Lung (tissue), 12 donors: ENCODE measurements around the gene RERE. TPM values are rescaled to one million over a fixed set of nuclear protein-coding genes. Genes with fewer than 3 reads are reported as not detected.

Source experiments
- ATAC-seq: fragments of 200-7000 bp; cut with Tn5 transposase; one replicate; pipeline ENCODE4 v1.9.1; 2020; ENCODE audit warnings: moderate number of reproducible peaks; ENCODE audit not compliant: insufficient read depth, low FRiP score
- DNase-seq, 3 donors: peaks; one replicate each; pipeline ENCODE4 v3.0.0-alpha.2; 2013 to 2017
- H3K27ac ChIP-seq, 2 donors: one replicate each; pipeline ENCODE4 v1.5.1; 2013; ENCODE audit warnings: mild to moderate bottlenecking in 2 of 2, moderate library complexity in 2 of 2, control low read depth in 1 of 2, inconsistent platforms in 1 of 2, low read depth in 1 of 2, low read length in 1 of 2
- H3K27me3 ChIP-seq, 3 donors: one replicate each; pipeline ENCODE4 v1.5.1; 2013; ENCODE audit warnings: low read length in 2 of 3; ENCODE audit not compliant: control insufficient read depth in 3 of 3, insufficient read depth in 3 of 3
- H3K36me3 ChIP-seq, 4 donors: one replicate each; pipeline ENCODE4 v1.5.1; 2013; ENCODE audit warnings: low read length in 4 of 4, mild to moderate bottlenecking in 1 of 4, moderate library complexity in 1 of 4; ENCODE audit not compliant: control insufficient read depth in 4 of 4, insufficient read depth in 4 of 4
- H3K4me1 ChIP-seq, 5 donors: one replicate each; pipeline ENCODE4 v1.5.1; 2013; ENCODE audit warnings: low read length in 5 of 5, mild to moderate bottlenecking in 2 of 5, moderate library complexity in 1 of 5; ENCODE audit not compliant: control insufficient read depth in 5 of 5, insufficient read depth in 5 of 5
- H3K4me3 ChIP-seq: one replicate; pipeline ENCODE4 v1.5.1; 2013; ENCODE audit warnings: mild to moderate bottlenecking, control low read depth, moderate library complexity
- H3K9ac ChIP-seq, 2 donors: one replicate each; pipeline ENCODE4 v1.5.1; 2013; ENCODE audit warnings: low read length in 2 of 2, control low read depth in 1 of 2; ENCODE audit not compliant: insufficient read depth in 1 of 2
- H3K9me3 ChIP-seq, 4 donors: one replicate each; pipeline ENCODE4 v1.5.1; 2013; ENCODE audit warnings: low read length in 3 of 4, mild to moderate bottlenecking in 1 of 4, moderate library complexity in 1 of 4; ENCODE audit not compliant: control insufficient read depth in 4 of 4, insufficient read depth in 3 of 4
- CTCF ChIP-seq: IDR thresholded peaks from 2 replicates; pipeline ENCODE4 v1.5.1; 2012; ENCODE audit warnings: mild to moderate bottlenecking; ENCODE audit errors: control extremely low read depth, extremely low read depth
- WGBS, 2 donors: extraction: QIAGEN DNeasy Blood & Tissue Kit; methylation state at CpG; one replicate each; pipeline ENCODE4 v1.1.7; 2013; 5-methylcytosine and 5-hydroxymethylcytosine counted together
- polyA plus RNA-seq, 2 donors: library from polyadenylated mRNA; stranded (reverse); fragments of 200-250 nt; gene quantifications; one replicate each; pipeline ENCODE4 v1.2.1, GENCODE V29; 2013
- total RNA-seq, 2 donors: library from RNA; depleted of rRNA in 1 of 2; stranded (reverse); fragments of >200 nt in 1 of 2; gene quantifications; one replicate each; pipeline ENCODE4 v1.2.1, GENCODE V29; 2014 to 2021
- donor health status: control.
- donor health status: control.
- donor health status: Bipolar disorder and iron deficiency.
- donor health status: healthy.
- donor health status: DM: yes; HTN: yes; CAD: no.

RERE gene
- total and polyA plus RNA-seq, 4 donors, result 21.7 to 207 (median 57.5) TPM

DNA sequence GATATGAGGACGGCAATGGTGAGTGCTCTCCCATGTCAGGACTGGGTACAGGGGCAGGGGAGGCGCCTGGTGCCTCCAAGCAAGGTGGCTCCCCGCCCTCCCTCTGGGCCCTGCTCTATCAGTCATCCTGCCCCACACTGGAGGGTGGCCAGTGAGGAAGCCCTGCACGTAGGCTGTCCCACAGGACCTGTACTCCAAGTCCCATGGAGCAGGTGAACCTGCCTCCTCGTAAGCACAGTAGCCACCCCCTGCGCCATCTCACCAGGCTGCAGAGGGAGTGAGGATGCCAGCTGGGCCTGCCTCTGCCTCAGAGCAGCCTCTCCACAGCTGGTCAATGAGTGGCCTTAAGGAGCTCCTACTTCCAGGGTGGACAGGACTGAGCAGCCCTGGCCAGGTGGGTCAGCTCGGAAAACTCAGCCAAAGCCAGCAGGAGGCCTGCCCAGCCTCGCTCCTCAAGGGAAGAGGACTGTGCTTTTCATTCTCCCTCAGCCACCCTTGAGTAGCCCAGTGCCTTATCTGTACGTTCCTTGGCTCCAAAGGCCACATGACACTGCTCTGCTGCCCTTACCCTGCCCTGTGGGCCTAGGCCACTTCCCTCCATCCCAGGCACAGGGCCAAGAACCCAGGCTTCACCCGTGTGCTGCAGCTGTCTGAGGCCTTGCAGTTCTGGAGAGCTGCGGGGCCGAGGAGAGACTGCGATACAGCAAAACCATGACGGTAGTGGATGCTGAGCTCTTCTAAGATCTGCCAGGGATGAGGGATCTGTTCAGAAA is 459.9 kb downstream of the RERE start:
- H3K27ac ChIP-seq, result no peak overlapping the region
- 85 to 88% methylated on average over 14 of the region's 14 CpGs for WGBS, 2 donors

GRCh38 chr1:8356256-8357209 is 460.9 kb downstream of the RERE start:
- no peak for DNase-seq
- TF ChIP-seq CTCF, result no peak
- H3K36me3 ChIP-seq, result peaks cover 14 to 76% (median 54%) of the 10 kb centered on the region in 4 donors
- WGBS, 2 donors, result 93 to 97% methylated on average over 27 of the region's 27 CpGs
- H3K27ac ChIP-seq, result no peak overlapping the region
- no peak for ATAC-seq
- peaks cover 0 to 18% (median 0%) of the 10 kb centered on the region in 5 donors for H3K4me1 ChIP-seq
- H3K9ac ChIP-seq, result no peak overlapping the region
- H3K27me3 ChIP-seq, result no peaks in the 10 kb centered on the region
- H3K4me3 ChIP-seq, result no peak overlapping the region
- H3K9me3 ChIP-seq, result no peaks in the 10 kb centered on the region

More for the DNA sequence above, 459.9 kb downstream of the RERE start:
- Histone ChIP-seq H3K9ac (no peak overlapping the region), H3K9me3 (no peaks in the 10 kb centered on the region), H3K4me1 (peaks cover 0 to 12% (median 0%) of the 10 kb centered on the region in 5 donors), H3K27me3 (no peaks in the 10 kb centered on the region), H3K4me3 (no peak overlapping the region), H3K36me3 (peaks cover 17 to 86% (median 60%) of the 10 kb centered on the region in 4 donors)
- DNase-seq (no peak), ATAC-seq (no peak)
- TF ChIP-seq CTCF, result no peak

GRCh38 chr1:8355439-8356255 is 461.8 kb downstream of the RERE start:
- ATAC-seq, result no peak
- Histone ChIP-seq H3K4me3 (no peak overlapping the region), H3K36me3 (peaks cover 14 to 67% (median 48%) of the 10 kb centered on the region in 4 donors), H3K27me3 (no peaks in the 10 kb centered on the region), H3K4me1 (peaks cover 0 to 18% (median 0%) of the 10 kb centered on the region in 5 donors), H3K9ac (no peak overlapping the region), H3K27ac (no peak overlapping the region), H3K9me3 (no peaks in the 10 kb centered on the region)
- WGBS, 2 donors, result 93% methylated on average over 24 of the region's 24 CpGs
- no peak for DNase-seq
- TF ChIP-seq CTCF, result no peak
